ENCODE data around the gene RNASEH2A. TPM values are rescaled to one million over a fixed set of nuclear protein-coding genes. Genes with fewer than 3 reads are reported as not detected.

Gene RNASEH2A
- total RNA-seq, 2 donors from 2014 or later, result 3.0 to 7.9 TPM

DNA sequence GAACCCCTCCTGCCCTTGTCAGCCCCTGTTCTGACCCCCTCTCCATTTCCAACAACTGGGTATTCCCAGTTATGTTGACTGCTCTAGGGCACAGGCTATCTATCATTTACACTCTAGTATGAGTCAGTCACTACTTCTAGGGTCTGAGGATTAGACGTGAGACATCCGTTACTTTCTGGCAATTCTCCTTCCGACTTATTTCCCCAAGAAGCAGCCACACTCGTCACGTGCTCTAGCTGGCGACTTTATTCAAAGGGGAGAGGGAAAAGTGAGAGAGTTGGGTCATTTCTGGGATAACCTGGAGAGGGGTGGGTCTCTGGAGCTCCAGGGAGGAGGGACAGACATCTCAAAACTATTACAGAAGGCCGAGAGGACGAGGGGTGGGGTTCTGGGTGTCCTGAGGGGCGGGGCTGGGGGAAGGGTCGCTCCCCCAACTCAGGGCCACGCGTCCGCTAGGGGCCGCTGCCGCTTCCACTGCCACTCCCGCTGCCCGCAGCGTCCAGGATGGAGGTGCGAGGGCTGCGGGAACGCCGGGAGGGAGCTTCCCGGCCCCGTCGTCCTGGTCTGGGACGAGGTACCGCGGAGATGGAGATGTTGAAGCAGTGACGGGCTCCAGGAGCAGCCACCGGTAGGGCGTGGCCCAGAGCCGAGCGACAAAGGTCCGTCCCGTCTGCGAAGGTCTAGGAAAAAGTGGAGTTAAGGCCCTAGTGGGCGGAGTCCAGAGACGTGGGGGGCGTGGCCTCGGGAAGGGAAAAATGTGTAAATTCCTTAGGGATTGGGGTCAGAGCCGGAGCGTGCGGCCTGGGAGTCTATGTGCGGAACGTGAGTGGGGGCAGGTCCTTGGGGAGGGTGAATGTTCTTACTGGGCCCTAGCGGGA is 19.1 kb downstream of the RNASEH2A start:
- Histone ChIP-seq H3K4me1 (ENCODE audit: control insufficient read depth in 1 of 2, low read depth in 2 of 2) (peaks cover 0 to 3% of the 10 kb centered on the region in 2 donors), H3K27me3 (replicated peaks; ENCODE audit: insufficient read depth) (peaks cover 8% of the 10 kb centered on the region), H3K27ac (no peak overlapping the region), H3K4me3 (no peak overlapping the region), H3K9me3 (no peaks in the 10 kb centered on the region), H3K36me3 (no peaks in the 10 kb centered on the region)
- DNase-seq (ENCODE audit: low spot score), result no peak
- no peak for ATAC-seq (ENCODE audit: insufficient number of reproducible peaks, low FRiP score, low read depth)
- TF ChIP-seq, protein P1, sequence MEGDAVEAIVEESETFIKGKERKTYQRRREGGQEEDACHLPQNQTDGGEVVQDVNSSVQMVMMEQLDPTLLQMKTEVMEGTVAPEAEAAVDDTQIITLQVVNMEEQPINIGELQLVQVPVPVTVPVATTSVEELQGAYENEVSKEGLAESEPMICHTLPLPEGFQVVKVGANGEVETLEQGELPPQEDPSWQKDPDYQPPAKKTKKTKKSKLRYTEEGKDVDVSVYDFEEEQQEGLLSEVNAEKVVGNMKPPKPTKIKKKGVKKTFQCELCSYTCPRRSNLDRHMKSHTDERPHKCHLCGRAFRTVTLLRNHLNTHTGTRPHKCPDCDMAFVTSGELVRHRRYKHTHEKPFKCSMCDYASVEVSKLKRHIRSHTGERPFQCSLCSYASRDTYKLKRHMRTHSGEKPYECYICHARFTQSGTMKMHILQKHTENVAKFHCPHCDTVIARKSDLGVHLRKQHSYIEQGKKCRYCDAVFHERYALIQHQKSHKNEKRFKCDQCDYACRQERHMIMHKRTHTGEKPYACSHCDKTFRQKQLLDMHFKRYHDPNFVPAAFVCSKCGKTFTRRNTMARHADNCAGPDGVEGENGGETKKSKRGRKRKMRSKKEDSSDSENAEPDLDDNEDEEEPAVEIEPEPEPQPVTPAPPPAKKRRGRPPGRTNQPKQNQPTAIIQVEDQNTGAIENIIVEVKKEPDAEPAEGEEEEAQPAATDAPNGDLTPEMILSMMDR (IDR thresholded peaks at IDR 0.05), result no peak

DNA sequence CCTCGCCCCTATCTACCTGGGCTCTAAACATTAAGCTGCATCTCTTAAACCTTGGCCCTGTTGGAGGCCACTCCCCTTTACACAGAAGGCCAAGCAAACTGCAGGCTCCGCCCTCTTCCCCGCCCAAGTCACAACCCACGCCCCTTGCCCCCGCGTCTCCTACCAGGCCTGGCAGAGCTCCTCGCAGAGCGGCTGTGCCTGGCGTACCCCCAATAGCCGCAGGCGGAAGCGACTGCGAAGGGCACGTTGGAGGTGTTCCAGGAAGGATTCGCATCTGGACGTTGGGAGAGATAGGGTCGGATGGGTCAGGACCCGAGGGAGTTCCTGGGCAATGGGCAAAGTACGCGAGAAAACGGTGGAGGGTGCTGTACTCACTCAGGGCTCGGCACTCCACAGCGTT is 22.1 kb downstream of the RNASEH2A start:
- no peaks in the 10 kb centered on the region for H3K9me3 ChIP-seq
- ATAC-seq (ENCODE audit: insufficient number of reproducible peaks, low FRiP score, low read depth) (no peak), DNase-seq (ENCODE audit: low spot score) (no peak)
- no peaks in the 10 kb centered on the region for H3K36me3 ChIP-seq
- H3K27me3 ChIP-seq (replicated peaks; ENCODE audit: insufficient read depth), result peaks cover 13% of the 10 kb centered on the region
- no peak overlapping the region for H3K4me3 ChIP-seq
- H3K4me1 ChIP-seq (ENCODE audit: control insufficient read depth in 1 of 2, low read depth in 2 of 2), result peaks cover 0 to 3% of the 10 kb centered on the region in 2 donors
- TF ChIP-seq, protein P1 (IDR thresholded peaks at IDR 0.05), result no peak
- no peak overlapping the region for H3K27ac ChIP-seq

DNA sequence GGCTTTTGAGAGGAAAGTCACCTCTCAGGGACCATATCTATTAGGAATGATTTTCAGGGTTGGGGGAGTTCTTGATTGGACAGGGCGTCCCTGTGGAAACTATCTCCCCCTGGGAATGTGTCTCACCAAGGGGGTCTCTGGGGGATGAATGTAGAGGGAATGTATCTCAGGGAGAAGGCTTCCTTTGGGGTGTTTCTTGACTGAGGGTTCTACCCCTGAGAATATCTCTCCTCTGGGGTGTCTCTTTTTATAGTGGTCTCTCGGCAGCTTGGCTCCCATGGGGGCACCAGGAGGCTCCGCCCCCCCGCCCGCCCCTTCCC is 27.0 kb downstream of the RNASEH2A start:
- no peak for DNase-seq (ENCODE audit: low spot score)
- Histone ChIP-seq H3K4me1 (ENCODE audit: control insufficient read depth in 1 of 2, low read depth in 2 of 2) (peaks cover 2 to 9% of the 10 kb centered on the region in 2 donors), H3K9me3 (no peaks in the 10 kb centered on the region), H3K27ac (no peak overlapping the region), H3K36me3 (no peaks in the 10 kb centered on the region), H3K27me3 (replicated peaks; ENCODE audit: insufficient read depth) (peaks cover 45% of the 10 kb centered on the region), H3K4me3 (no peak overlapping the region)
- TF ChIP-seq, protein P1 (IDR thresholded peaks at IDR 0.05), result no peak
- ATAC-seq (ENCODE audit: insufficient number of reproducible peaks, low FRiP score, low read depth), result no peak

DNA sequence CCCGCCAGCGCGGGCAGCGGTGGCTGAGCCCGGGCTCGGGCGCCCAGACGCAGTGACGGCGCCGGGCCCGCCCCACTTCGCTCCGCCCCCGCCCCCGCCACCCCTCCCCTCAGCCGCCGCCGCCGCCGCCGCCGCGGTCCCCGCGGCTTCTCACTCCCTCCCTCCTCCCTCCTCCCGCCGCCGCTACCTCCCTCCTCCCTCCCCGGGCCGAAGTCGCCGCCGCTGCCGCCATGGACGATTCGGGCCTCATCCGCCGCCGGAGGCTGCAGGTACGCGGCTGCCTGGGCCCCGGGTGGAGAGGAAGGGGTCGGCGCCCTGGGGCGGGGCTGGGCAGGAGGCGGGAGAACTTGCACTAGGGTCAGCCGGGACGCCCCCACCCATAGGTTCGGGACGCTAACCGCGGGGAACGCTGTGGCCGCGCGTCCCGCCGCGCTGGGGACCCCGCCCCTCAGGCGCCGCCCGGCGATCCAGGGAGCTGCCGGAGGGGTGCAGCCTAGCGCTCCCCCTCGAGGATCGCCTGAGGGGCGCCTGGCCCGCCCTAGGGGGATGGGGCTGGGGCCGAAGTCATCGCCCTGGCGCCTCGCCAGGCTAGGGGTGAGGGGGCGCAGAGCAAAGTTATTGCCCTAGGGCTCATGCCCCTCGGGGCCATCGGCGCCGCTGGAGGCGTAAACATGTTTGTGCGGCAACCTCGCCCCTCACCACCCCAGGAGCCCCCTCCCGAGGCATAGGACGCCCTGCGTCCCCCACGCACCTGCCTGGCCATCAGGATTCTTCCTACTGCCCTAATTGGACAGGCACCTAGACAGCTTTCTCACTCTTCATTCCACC is 27.6 kb downstream of the RNASEH2A start:
- no peak for DNase-seq (ENCODE audit: low spot score)
- TF ChIP-seq, protein P1 (IDR thresholded peaks at IDR 0.05), result no peak
- Histone ChIP-seq H3K4me1 (ENCODE audit: control insufficient read depth in 1 of 2, low read depth in 2 of 2) (peaks cover 5 to 15% of the 10 kb centered on the region in 2 donors), H3K27ac (peak overlapping the region in 1 of 2 donors; percentile 28), H3K4me3 (peak overlapping the region; percentile 57), H3K27me3 (replicated peaks; ENCODE audit: insufficient read depth) (peaks cover 42% of the 10 kb centered on the region), H3K36me3 (no peaks in the 10 kb centered on the region), H3K9me3 (no peaks in the 10 kb centered on the region)
- no peak for ATAC-seq (ENCODE audit: insufficient number of reproducible peaks, low FRiP score, low read depth)

DNA sequence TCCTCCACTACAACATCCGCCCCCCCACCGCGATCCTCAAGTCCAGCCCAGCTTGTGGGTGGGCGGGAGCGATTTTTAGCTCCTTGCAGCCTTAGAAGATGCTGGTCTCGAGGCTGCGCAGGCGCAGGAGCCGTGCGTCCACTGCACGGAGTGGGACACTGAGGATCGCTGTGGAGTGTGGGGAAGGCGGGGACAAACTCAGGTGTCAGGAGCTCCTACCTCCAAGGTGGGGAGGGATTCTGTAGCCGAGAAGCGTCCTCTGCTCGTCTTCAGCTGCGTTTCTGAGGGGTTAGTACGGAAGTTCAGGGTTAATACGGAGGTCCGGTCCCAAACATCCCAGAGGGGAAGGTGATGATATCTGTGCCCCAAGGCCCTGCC is 28.2 kb downstream of the RNASEH2A start, which contains the start of gene RTBDN:
Gene RTBDN (minus strand): TSS at position 14 of the 378 bp plus-strand sequence. CDS start 4,600 bp downstream, outside the sequence.
- Histone ChIP-seq H3K4me3 (peak within 1 kb of the TSS; percentile 57), H3K9me3 (no peaks in the 10 kb centered on the region), H3K27ac (peak within 1 kb of the TSS in 1 of 2 donors; percentile 28), H3K27me3 (replicated peaks; ENCODE audit: insufficient read depth) (peaks cover 46% of the 10 kb centered on the region), H3K4me1 (ENCODE audit: control insufficient read depth in 1 of 2, low read depth in 2 of 2) (peaks cover 5 to 15% of the 10 kb centered on the region in 2 donors), H3K36me3 (no peaks in the 10 kb centered on the region)
- DNase-seq (ENCODE audit: low spot score), result no peak
- TF ChIP-seq, protein P1 (IDR thresholded peaks at IDR 0.05), result no peak
- no peak for ATAC-seq (ENCODE audit: insufficient number of reproducible peaks, low FRiP score, low read depth)
